Measurements from ENCODE around the gene APLN.

DNA sequence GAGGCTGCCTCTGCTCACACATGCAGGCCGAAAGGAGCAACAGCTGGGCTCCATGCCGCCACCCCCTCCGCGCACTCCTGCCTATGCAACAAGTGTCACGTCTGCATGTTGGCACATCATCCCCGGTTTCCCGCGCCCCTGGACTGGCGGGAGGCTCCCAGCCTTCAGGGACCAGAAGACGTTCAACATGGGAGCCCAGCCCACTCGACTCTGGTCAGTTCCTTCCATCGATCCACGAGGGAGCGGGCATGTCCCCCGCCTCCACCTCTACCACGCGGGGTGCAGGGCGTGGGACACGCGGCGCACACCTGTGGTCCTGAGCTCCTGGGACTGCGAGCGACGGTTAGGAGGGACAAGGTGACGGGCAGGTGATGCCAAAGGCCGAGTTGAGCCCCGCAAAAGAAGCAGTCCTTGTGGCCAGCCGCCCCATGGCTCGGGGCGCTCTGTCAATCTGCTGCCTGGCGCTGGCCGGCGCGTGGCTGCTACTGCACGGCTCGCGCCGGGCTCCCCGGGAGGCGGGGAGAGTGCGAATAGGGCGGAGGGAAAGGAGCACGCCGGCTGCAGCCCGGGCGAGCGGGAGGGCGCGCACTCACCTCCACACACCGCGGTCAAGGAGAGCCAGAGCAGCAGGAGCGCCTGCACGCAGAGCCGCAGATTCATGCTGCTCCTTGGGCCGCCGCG lies 645 bp downstream of the APLN start:
- no peak for TF ChIP-seq CTCF (IDR thresholded peaks at IDR 0.05)
- TF ChIP-seq POLR2A (IDR thresholded peaks at IDR 0.05) = no peak
- TF ChIP-seq POLR2AphosphoS5 (IDR thresholded peaks at IDR 0.05) = no peak
- no peak for TF ChIP-seq EP300 (IDR thresholded peaks at IDR 0.05)
